ENCODE measurements around the gene VWF. TPM values are rescaled to one million over a fixed set of nuclear protein-coding genes. Genes with fewer than 3 reads are reported as not detected.

The VWF gene
- total RNA-seq, 1 experiment from 2014 or later, result 1.6 TPM

DNA sequence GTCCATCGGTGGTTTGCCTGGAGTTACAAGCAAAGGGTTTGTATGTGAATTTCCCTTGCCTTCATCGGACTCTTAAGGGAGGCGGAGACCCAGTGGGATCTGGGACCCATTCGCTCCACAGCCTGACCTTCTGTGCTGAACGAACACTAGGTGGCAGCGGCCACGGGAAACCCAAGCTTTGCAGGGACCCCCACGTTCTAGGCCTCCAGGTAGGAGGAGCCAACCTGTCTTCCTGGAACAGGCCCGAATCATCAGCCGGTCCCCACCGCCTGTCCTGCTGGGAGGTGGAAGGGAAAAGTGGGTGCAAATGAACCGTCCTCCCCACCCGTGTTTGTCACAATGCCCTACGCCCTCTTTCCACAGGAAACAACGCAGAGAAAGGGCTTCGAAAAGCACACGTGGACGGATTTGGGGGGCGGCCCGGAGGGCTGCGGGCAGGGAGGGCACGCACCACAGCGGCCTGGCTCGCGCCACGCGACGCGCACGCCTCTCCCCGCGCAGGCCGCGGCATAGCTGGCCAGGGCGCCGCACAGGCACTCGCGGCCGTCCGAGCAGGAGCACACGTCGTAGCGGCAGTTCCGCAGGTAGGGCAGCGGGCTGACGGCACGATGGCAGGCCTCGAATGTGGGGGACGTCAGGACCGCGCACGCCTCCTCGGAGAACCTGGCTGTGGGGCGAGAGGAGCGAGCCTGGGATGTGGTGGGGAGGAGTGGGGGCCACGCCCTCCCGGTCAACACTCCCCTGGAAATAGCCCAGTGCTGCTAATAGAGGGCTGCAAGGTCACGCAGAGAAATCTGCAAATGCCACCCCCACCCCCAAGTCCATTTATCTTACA is 67.8 kb downstream of the VWF start:
- Histone ChIP-seq H3K27me3 (ENCODE audit: control insufficient read depth, insufficient read depth, low read length) (no peaks in the 10 kb centered on the region), H3K36me3 (replicated peaks; ENCODE audit: control insufficient read depth, insufficient read depth, low read length) (no peaks in the 10 kb centered on the region), H3K4me3 (ENCODE audit: insufficient read depth, low read depth, low read length) (peak overlapping the region; percentile 48)
- peak; percentile 86 for DNase-seq

DNA sequence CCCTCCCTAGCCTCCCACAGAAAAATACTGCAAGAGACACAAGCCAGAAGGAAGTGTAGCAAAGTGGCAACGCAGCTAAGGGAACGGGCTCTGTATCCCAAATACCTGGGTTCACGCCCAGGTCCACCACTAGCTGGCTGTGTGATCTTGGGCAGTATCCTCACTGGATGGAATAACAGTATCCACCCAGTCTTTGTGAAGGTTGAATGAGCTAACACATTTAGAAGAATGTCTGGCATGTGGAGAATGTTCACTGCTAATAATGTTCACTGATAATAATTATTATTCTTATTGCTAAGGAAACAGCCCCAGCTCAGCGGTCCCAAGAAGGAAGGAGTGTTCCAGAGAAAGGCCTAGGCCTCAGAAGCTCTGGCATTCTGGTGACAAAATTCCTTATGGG is 70.9 kb downstream of the VWF start:
- Histone ChIP-seq H3K4me3 (ENCODE audit: insufficient read depth, low read depth, low read length) (no peak overlapping the region), H3K27me3 (ENCODE audit: control insufficient read depth, insufficient read depth, low read length) (no peaks in the 10 kb centered on the region), H3K36me3 (replicated peaks; ENCODE audit: control insufficient read depth, insufficient read depth, low read length) (no peaks in the 10 kb centered on the region)
- no peak for DNase-seq

DNA sequence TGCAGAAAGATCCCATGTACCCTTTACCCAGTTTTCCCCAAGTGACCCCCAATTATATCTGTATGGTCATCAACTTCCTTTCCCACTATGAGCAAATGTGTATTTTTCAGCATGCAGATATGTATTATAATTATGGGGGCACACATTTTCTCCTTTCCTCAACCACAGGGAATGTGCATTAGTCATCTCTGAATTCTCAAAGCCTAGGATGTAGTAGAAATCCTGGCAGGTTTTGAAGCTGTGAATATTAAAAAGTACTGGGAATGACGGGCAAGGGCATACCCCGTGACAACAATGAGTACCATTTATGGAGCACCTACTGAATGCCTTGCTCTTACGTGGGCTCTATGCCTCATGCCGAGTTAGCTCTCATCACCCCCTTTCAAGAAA is 71.5 kb downstream of the VWF start:
- Histone ChIP-seq H3K36me3 (replicated peaks; ENCODE audit: control insufficient read depth, insufficient read depth, low read length) (no peaks in the 10 kb centered on the region), H3K4me3 (ENCODE audit: insufficient read depth, low read depth, low read length) (no peak overlapping the region), H3K27me3 (ENCODE audit: control insufficient read depth, insufficient read depth, low read length) (no peaks in the 10 kb centered on the region)
- DNase-seq, result no peak

DNA sequence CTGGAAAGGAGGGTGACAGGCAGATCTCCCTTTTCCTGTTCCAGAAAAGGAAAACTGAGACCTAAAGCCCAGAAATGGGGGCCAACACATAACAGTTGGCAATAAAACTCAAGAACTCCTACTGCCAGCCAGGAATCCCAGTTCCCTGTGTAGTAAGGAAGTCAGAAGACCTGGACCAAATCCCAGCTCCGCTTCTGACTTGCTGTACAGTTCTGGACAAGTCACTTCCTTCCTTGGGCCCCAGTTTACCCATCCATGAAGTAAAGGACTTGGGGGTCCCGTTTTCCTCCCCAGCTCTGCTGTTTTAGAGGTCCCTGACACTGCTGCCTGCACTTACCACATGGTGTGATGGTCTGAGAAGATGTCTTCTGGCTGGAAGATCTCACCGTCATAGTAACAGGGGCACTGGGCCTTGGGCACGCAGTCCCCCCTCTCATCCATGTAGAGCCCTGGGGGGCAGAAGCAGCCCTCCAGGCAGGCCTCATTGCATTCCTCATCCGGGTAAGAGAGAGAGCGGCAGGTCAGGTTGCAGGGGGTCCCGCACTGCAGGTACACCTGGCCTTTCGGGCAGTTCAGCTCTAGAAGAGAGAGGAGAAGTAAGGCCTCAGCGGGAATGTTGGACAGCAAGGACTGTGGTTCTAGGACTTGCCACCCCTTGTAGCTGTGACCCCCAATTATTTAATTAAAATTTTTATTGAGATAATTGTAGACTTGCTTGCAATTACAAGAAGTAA is 72.1 kb downstream of the VWF start:
- no peaks in the 10 kb centered on the region for H3K27me3 ChIP-seq (ENCODE audit: control insufficient read depth, insufficient read depth, low read length)
- H3K36me3 ChIP-seq (replicated peaks; ENCODE audit: control insufficient read depth, insufficient read depth, low read length), result no peaks in the 10 kb centered on the region
- H3K4me3 ChIP-seq (ENCODE audit: insufficient read depth, low read depth, low read length), result no peak overlapping the region
- no peak for DNase-seq

DNA sequence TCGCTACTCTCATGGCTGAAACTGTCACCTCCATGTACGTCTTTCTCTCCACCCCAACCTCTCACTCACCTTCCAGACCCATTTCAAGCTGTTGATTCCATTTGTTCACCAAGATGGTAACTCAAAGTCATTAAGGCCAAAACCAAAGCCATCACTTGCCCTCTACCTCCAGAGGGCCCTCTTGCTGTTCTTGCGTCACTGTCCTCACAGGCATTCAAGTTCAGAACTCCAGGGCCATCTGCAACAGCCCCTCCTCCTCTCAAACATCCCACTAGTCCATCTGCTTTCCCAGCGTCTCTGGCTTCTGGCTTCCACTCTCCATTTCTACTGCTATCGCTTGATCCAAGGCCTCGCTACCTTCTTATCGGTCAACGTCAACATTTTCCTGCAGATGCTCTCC is 74.5 kb downstream of the VWF start:
- Histone ChIP-seq H3K4me3 (ENCODE audit: insufficient read depth, low read depth, low read length) (no peak overlapping the region), H3K36me3 (replicated peaks; ENCODE audit: control insufficient read depth, insufficient read depth, low read length) (no peaks in the 10 kb centered on the region), H3K27me3 (ENCODE audit: control insufficient read depth, insufficient read depth, low read length) (no peaks in the 10 kb centered on the region)
- peak; percentile 51 for DNase-seq

DNA sequence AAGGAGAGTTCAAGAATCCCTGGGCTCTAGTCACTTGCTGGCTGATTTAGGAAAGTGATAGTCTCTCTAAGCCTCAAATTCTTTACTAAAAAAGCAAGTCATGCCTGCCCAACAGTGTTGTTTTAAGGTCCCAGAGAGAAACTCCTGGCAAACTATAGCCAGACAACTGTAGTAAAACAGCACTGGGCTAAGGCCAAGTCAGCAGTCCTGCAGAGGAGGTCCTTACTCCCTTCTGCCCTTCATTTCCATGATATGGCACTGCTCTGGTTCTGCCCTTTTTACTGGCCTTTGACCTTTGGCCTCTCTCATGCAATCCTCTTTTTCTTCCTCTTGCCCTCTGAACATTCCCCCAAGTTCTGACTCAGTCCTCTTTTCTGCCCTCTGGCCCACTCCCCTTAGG is 74.9 kb downstream of the VWF start:
- H3K27me3 ChIP-seq (ENCODE audit: control insufficient read depth, insufficient read depth, low read length), result no peaks in the 10 kb centered on the region
- DNase-seq, result no peak
- H3K36me3 ChIP-seq (replicated peaks; ENCODE audit: control insufficient read depth, insufficient read depth, low read length), result no peaks in the 10 kb centered on the region
- H3K4me3 ChIP-seq (ENCODE audit: insufficient read depth, low read depth, low read length), result no peak overlapping the region

DNA sequence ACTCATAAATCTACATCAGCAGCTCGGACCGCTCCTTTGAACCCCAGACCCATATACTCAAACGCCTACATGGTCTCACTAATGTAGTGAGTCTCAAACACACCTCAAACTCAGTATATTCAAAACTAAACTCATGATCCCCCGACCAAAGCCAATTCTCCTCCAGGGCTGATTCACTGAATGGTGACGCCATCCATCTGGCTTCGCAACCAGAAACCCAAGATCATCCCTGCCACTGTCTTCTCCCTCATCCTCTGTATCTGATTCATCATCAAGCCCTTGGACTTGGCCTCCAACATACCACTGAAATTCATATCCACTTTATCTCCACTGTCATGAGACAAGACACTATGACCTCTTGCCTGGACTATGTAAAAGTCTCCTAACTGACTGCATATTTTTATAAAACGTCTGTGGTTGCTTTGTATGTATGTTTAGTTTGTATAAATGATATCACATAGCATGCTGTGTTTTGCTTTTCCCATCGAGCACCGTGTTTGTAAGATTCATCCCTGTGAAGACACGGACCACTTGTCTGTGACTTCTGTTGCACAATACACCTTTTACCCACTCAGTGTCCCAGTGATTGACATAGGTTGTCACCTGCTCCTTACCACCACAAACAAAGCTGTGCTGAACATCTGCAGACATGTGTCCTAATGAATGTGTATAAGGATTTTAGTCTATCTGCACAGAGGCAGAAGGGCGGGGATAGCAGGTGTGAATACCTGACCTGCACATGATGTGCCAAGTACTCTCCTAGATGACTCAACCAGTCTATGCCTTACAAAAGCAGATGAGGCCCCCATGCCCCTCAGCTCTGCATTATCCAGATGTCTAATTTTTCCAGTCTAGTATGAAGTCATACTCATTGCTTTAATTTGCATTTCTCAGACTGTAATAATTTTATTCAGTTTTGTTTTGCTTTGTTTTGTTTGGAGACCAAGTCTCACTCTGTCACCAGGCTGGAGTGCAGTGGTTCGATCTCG is 76.9 kb downstream of the VWF start:
- H3K27me3 ChIP-seq (ENCODE audit: control insufficient read depth, insufficient read depth, low read length), result no peaks in the 10 kb centered on the region
- no peak for DNase-seq
- H3K36me3 ChIP-seq (replicated peaks; ENCODE audit: control insufficient read depth, insufficient read depth, low read length), result no peaks in the 10 kb centered on the region
- no peak overlapping the region for H3K4me3 ChIP-seq (ENCODE audit: insufficient read depth, low read depth, low read length)

DNA sequence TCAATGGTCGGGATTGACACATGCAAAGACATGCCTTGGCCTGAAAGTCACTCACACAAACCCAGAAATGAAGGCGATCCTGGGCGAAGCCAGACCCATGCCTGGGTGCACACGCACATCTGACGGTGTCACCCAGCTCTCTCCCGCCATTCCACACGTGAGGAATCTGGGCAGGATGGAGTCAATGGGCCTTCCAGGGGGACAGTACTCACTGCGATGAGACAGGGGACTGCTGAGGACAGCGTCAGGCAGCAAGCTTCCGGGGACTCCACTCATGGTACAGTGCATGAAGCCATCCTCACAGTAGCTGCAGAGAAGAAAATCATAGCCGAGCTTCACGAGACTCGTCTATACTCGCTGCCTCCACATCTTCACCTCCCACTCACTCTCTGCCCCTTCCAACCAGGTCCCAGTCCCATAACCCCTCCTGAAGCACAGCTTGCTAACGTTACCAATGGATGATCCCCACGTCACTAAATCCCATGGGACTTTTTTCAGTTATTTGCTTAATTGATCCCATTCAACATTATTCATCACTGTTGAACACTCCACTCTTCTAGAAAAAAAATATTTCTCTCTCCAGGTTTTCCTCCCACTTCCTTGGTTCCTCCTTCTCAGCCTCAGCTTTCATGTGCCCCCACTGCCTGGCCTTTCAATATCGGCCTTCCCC is 77.8 kb downstream of the VWF start:
- no peak overlapping the region for H3K4me3 ChIP-seq (ENCODE audit: insufficient read depth, low read depth, low read length)
- H3K27me3 ChIP-seq (ENCODE audit: control insufficient read depth, insufficient read depth, low read length), result no peaks in the 10 kb centered on the region
- no peaks in the 10 kb centered on the region for H3K36me3 ChIP-seq (replicated peaks; ENCODE audit: control insufficient read depth, insufficient read depth, low read length)
- DNase-seq, result no peak

DNA sequence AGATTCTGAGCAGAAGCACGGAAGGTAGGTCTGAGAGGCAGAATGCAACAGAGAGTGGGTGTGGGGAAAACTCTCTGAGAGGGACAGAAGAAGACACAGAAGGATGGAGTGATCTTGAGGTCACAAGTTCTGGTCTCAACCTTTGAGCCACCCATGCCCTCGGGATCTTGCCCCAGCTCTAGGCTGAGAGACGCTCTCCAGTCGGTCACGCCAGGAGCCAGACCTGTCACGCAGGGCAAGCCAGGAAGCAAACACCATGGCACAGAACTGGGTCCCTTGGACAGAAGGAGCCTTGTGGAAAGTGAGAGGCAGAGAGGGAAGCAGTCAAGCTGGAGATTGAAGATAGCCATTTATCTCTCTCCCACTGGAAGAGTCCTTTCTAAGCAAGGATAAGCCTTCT is 79.0 kb downstream of the VWF start:
- no peak for DNase-seq
- H3K27me3 ChIP-seq (ENCODE audit: control insufficient read depth, insufficient read depth, low read length), result no peaks in the 10 kb centered on the region
- H3K36me3 ChIP-seq (replicated peaks; ENCODE audit: control insufficient read depth, insufficient read depth, low read length), result no peaks in the 10 kb centered on the region
- no peak overlapping the region for H3K4me3 ChIP-seq (ENCODE audit: insufficient read depth, low read depth, low read length)

DNA sequence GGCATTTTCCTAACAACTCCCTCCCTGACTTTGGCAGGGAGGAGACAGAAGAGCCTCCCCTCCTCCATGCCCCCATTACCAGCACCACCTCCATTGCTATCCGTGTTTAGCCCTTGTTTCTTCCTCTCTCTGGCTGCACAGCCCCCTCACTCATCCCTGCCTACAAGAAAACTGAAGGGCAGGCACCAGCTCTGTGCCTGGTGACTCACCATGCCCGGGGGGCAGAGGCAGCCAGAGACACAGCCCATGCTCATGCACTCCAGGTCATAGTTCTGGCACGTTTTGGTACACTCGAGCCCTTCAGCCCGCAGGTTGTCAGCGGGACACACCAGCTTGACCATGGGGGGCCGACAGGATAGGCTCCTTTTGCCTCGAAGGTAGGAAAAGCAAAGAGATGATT is 80.4 kb downstream of the VWF start:
- H3K27me3 ChIP-seq (ENCODE audit: control insufficient read depth, insufficient read depth, low read length), result no peaks in the 10 kb centered on the region
- no peak overlapping the region for H3K4me3 ChIP-seq (ENCODE audit: insufficient read depth, low read depth, low read length)
- no peak for DNase-seq

DNA sequence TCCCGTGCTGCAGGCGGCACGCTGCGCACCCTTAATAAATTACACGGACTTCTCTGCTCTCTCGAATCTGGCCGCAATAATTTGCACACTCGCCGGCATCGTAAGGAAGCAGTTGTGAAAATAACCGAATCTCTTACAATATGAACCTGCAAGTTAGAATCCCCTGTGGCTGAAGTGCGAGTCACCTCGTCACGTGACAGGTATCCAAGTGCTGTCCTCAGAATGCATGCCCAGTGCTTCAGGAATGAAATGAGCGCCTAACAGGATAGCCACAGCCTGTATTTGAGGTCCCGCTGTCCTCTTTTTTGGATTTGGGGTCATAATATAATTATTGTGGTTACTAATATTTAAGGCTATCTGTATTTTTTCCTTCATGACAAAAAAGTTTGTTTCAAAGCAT is 82.0 kb downstream of the VWF start:
- no peak overlapping the region for H3K4me3 ChIP-seq (ENCODE audit: insufficient read depth, low read depth, low read length)
- DNase-seq, result no peak
- no peaks in the 10 kb centered on the region for H3K36me3 ChIP-seq (replicated peaks; ENCODE audit: control insufficient read depth, insufficient read depth, low read length)
- no peaks in the 10 kb centered on the region for H3K27me3 ChIP-seq (ENCODE audit: control insufficient read depth, insufficient read depth, low read length)

More for the DNA sequence above, 80.4 kb downstream of the VWF start:
- H3K36me3 ChIP-seq (replicated peaks; ENCODE audit: control insufficient read depth, insufficient read depth, low read length), result no peaks in the 10 kb centered on the region

DNA sequence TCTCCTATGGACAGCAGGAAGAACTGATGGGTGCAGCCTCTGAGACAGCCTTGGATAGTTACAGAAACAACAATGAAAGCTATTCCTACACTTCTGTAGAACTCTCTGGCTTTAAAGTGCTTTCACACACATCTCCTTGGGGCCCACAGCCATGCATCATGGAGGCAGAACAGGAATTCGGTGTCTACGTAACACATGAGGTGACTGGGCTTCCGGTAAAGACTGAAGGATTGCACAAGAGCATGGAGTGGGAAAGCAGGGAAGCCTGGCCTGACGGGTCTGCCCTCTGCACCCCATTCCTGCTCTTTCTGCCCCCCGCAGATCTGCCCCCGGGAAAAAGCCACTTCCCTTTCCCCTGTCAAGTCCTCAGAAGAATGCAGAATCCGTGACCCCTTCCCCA is 82.6 kb downstream of the VWF start:
- Histone ChIP-seq H3K36me3 (replicated peaks; ENCODE audit: control insufficient read depth, insufficient read depth, low read length) (no peaks in the 10 kb centered on the region), H3K27me3 (ENCODE audit: control insufficient read depth, insufficient read depth, low read length) (no peaks in the 10 kb centered on the region), H3K4me3 (ENCODE audit: insufficient read depth, low read depth, low read length) (no peak overlapping the region)
- DNase-seq, result no peak

DNA sequence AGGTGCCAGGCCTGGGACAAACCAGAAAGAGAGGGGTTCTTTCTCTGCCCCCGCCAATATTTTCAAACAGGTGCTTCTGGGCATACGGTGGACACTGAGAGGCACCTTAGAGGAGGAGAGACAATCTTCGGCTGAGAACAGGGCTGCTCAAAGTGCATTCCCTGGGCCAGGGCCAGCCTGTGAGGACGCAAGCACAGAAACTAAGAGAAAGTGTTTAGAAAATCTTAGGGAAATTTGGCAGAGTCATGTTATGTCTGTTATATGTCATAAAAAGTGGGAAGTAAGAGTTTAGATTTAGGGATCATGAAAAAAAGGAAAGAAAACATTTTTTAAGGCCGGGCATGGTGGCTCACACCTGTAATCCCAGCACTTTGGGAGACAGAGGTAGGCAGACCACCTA is 83.7 kb downstream of the VWF start:
- Histone ChIP-seq H3K27me3 (ENCODE audit: control insufficient read depth, insufficient read depth, low read length) (no peaks in the 10 kb centered on the region), H3K36me3 (replicated peaks; ENCODE audit: control insufficient read depth, insufficient read depth, low read length) (no peaks in the 10 kb centered on the region), H3K4me3 (ENCODE audit: insufficient read depth, low read depth, low read length) (no peak overlapping the region)
- no peak for DNase-seq
